DMS79 (cell line): ENCODE measurements around the gene SASH1.

Experiments used
- DNase-seq: peaks from one replicate; lab custom pipeline; 2025; lab: John Stamatoyannopoulos, UW

The SASH1 gene

GRCh38 chr6:148405894-148406293, 63.3 kb downstream of the SASH1 start:
- no peak for DNase-seq

GRCh38 chr6:148406579-148407371, 64.1 kb downstream of the SASH1 start:
- no peak for DNase-seq

GRCh38 chr6:148407372-148407771, 64.7 kb downstream of the SASH1 start:
- DNase-seq = no peak

GRCh38 chr6:148413321-148414091, 70.9 kb downstream of the SASH1 start:
- no peak for DNase-seq

- no peak for DNase-seq
Observed at GRCh38 chr6:148414092-148414489, 71.5 kb downstream of the SASH1 start.

- no peak for DNase-seq
Observed at GRCh38 chr6:148414836-148415235, 72.2 kb downstream of the SASH1 start.

- no peak for DNase-seq
Observed at GRCh38 chr6:148415511-148416260, 73.0 kb downstream of the SASH1 start.

- DNase-seq = no peak
Observed at GRCh38 chr6:148416330-148416965, 73.8 kb downstream of the SASH1 start.

GRCh38 chr6:148417045-148417444, 74.4 kb downstream of the SASH1 start:
- no peak for DNase-seq

GRCh38 chr6:148419430-148419829, 76.8 kb downstream of the SASH1 start:
- no peak for DNase-seq

GRCh38 chr6:148422085-148422484, 79.4 kb downstream of the SASH1 start:
- no peak for DNase-seq

- no peak for DNase-seq
Observed at GRCh38 chr6:148423133-148423532, 80.5 kb downstream of the SASH1 start.

- no peak for DNase-seq
Observed at GRCh38 chr6:148423601-148424270, 81.1 kb downstream of the SASH1 start.

GRCh38 chr6:148425443-148425842, 82.8 kb downstream of the SASH1 start:
- no peak for DNase-seq

- no peak for DNase-seq
Observed at GRCh38 chr6:148426317-148426977, 83.8 kb downstream of the SASH1 start.

- no peak for DNase-seq
Observed at GRCh38 chr6:148427333-148427732, 84.7 kb downstream of the SASH1 start.

- DNase-seq = no peak
Observed at GRCh38 chr6:148429423-148429822, 86.8 kb downstream of the SASH1 start.

GRCh38 chr6:148430897-148431296, 88.3 kb downstream of the SASH1 start:
- no peak for DNase-seq

GRCh38 chr6:148431413-148431812, 88.8 kb downstream of the SASH1 start:
- no peak for DNase-seq

- DNase-seq = no peak
Observed at GRCh38 chr6:148431840-148432239, 89.2 kb downstream of the SASH1 start.
